ENCODE measurements around the gene TMPRSS6.

The TMPRSS6 gene

DNA sequence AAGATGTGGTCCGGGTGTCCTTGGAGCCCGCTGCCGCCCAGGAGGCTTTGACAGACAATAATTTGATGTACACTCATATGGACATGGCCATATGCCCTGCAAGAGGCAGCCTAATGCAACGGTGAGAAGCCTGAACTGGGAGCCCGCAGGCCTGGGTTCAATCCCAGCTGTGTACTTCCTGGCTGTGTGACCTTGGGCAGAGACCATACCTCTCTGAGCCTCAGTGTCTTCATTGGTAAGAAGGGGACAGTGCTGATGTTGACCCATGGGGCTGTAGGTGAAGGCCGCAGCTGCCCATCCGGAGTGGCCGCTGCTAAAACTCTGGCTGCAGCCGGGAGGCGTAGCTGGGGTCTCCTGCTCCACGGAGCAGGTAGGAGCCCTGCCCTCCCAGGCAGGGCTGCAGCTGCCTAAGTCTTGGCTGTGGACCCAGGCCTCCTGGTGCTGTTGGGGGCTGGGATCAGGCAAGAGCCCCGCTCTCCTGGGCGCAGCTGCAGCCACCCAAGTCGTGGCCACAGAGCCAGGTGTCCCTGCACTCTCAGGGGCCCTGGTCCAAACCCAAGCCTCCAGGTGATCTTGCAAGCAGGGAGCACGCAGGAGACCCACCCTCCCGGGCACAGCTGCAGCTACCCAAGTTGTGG lies 31.3 kb upstream of the TMPRSS6 start:
- no peak for DNase-seq

DNA sequence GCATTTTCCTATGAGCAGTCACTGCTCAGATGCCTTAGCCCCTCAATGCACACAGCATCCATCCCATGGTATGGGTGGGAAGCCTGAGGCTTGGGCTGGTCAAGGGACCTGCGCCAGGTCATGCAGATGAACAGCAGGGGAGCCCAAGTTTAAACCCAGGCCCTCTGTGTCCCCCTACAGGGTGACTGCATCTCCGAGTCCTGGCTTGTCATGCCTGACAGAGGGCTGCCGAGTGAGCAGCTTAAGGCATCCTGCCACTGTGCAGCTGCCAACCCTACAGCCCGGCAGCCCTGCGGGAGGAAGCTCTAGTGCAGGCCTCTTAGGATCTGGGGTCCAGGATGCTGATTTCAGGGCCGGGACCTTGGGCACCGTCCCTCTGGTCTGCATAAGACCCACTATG lies 30.2 kb upstream of the TMPRSS6 start:
- DNase-seq = no peak

DNA sequence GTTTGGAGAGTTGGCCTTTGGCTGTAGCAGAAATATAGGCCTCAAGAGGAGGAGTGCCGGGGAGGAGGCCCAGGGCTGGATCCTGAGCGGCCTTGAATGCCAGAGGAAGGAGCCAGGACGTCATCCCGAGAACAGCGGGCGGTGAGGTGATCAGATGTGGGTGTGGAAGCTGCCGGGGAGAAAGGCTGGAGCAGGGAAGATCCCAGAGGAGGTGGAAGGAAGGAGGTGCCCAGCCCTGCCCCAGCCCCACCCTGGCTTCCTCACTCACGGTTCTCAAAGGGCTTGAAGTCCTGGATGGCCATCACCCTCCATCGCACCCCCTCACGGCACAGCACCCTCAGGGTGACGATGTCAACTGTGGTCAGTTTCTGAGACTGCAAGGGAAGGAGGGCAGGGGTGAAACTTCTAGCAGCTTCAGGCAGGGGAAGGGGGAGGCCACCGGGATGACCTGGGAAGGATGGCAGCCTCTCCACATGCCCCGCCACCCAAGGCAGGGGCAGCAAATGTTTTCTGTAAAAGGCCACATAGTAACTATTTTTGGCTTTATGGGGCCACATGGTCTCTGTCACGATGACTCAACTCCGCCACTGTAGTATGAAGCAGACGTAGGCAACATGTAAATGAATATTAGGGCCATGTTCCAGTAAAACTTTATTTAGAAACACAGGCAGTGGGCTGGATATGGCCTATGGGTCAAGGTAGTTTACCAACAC lies 29.5 kb upstream of the TMPRSS6 start:
- DNase-seq = no peak

GRCh38 chr22:37137903-37138665 lies 28.6 kb upstream of the TMPRSS6 start:
- DNase-seq = no peak

GRCh38 chr22:37137131-37137530 lies 27.6 kb upstream of the TMPRSS6 start:
- no peak for DNase-seq

- no peak for DNase-seq
Observed at GRCh38 chr22:37135023-37135422, 25.5 kb upstream of the TMPRSS6 start.

- DNase-seq = no peak
Observed at GRCh38 chr22:37133304-37134018, 23.9 kb upstream of the TMPRSS6 start.

DNA sequence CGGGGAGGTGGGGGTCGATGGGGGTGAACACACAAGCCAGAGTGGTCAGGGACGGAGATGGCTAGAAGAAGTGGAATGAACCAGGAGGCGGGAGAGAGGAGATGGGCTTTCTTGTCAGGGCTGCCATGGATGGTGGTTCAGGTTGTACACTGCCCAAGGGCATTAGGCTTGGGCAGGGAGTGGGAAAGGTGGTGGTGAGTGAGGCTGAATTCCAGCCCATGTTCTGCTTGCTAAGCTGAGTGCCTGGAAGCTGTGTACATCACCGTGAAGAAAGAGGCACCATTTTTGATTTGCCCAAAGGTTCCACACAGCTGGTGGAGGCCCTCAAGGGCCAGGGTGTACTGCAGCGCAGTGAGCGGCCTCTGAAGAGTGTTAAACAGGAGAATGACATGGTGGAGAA lies 23.3 kb upstream of the TMPRSS6 start:
- DNase-seq = no peak

GRCh38 chr22:37129866-37130441 lies 20.4 kb upstream of the TMPRSS6 start:
- no peak for DNase-seq

DNA sequence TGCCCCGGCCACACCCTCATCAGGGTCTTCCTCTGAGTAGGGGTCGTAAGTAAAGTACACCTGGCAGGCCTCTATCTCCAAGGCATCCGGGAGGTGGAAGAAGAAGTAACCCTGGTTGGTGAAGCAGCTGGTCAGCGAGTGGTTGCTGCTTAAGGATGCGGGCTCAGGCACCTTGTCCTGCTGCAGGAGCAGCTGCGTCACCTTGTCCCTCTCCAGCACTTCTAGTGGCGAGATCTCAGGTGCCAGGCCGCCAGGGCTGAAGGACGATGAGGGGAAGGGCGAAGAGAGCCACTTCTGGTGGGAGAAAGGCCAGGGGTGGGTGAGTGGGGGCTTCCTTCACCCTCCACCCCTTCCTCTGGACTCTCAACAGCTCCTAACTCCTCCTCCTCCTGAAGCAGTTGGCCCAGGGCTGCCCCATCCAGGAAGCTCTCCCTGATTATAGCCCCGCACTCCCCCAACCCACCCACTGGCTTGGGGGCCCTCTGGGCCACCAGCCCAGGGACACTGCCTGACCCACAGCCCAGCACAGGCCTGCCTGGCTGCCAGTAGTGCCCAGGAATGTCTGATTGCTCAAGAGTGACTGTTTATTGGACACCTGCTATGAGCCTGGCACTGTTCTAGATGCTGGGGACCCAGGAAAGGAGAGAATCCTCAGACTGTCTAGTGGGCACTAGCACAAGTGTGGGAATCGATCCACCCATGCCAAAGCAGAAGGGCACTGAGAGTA lies 19.2 kb upstream of the TMPRSS6 start:
- no peak for DNase-seq

DNA sequence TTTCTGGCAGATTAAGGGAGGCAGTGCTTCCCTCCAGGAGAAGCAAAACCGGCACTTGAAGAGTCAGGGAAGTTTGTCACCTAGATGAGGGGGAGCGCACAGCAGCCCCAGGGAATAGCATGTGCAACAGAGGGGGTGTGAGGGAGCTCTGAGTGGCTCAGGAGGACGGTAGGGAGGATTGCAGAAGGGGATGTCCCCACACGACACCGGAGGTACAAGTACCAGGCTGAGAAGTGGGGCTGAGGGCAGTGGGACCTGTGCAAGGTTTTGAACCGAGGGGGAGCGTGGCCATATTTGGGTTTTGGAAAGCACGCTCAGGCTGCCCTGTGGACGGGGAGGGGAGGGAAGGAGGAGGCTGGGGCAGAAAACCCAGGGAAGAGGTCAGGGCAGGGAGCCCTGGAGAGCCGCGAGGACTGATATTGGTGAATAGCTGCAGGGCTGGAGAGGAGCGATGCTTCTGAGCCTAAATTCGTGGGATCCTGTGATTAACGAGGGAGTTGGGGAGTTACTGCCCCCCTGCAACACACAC lies 17.9 kb upstream of the TMPRSS6 start:
- no peak for DNase-seq

DNA sequence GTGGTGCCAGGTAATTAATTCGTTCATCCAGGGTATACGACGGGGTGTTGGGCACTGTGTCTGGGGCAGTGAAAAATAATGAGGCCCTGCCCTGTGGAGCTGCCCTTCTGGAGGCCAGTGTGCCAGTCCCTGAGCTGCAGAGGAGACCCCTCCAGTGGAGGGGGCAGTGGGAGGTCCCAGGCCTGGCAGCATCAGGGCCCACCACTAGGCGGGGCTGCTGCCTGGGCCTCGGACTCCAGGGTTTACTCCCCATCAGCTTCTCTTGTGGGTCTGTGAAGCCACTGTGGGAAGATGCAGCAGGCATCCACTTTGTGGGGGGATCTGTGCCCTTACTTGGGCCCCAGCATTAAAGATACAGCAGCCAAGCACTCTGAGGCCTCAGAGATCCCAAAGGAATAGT lies 17.4 kb upstream of the TMPRSS6 start:
- DNase-seq = no peak

DNA sequence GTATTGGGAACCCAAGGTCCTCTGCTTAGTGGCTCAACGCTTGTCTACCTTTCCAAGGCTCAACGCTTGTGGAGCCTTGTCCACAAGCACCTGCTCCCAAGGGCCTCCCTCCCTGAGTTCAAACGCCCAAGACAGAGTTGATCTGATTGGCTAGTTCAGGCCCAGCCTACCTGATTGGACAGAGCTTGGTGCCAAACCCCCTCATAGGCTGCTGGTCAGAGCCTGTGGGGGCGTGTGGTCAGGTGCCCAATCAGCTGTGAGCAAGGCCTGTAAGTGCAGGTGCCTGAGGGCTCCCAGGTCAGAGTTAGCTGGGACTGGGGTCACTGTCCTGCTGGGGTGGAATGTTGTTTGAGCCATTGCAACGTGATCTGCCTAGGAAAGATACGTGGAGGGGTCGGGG lies 16.9 kb upstream of the TMPRSS6 start:
- DNase-seq = no peak

DNA sequence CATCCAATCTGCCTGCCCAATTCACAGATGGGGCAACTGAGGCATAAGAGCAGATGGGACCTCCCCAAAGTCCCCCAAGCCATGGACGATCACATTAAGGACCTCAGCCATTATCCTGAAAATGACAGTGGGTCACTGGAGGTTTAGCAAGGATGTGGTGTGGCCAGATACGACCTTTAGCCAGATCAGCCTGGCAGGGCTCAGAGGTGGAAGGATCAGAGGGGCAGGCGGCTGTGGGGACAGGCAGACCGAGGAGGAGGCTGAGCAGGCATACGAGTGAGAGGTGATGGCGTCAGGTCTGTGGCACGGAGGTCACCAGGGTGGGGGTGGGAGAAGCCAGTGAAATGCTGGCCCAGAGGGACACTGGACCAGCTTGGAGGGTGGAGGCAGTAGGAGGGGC lies 14.1 kb upstream of the TMPRSS6 start:
- DNase-seq = no peak

DNA sequence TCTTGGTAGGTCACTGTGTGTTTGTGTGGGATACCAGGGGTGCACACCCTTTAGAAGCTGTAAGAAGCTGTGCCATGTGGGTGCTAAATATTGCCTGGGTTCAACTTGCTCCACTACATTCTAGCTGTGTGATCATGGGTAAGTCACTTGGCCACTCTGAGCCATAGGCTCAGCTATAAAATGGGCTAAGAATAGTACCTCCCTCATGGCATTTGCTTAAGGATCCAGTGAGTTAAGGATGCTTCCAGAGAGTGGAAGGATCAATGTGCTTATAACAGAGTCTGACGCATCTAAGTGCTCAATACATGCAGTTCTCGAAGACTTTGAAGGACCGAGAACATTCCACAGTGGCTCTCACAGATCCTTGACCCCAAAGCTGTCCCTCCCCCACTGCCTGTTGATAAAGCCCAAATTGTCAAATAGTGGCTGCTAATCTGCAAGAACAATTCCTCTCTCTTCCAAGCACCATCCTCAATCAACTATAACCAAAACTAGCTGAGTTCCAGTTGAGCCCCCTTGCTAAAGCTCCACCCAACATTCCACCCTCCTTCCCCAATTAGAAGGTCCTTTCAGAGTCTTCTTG lies 13.2 kb upstream of the TMPRSS6 start:
- no peak for DNase-seq

GRCh38 chr22:37121887-37122591 lies 12.5 kb upstream of the TMPRSS6 start:
- DNase-seq = no peak

DNA sequence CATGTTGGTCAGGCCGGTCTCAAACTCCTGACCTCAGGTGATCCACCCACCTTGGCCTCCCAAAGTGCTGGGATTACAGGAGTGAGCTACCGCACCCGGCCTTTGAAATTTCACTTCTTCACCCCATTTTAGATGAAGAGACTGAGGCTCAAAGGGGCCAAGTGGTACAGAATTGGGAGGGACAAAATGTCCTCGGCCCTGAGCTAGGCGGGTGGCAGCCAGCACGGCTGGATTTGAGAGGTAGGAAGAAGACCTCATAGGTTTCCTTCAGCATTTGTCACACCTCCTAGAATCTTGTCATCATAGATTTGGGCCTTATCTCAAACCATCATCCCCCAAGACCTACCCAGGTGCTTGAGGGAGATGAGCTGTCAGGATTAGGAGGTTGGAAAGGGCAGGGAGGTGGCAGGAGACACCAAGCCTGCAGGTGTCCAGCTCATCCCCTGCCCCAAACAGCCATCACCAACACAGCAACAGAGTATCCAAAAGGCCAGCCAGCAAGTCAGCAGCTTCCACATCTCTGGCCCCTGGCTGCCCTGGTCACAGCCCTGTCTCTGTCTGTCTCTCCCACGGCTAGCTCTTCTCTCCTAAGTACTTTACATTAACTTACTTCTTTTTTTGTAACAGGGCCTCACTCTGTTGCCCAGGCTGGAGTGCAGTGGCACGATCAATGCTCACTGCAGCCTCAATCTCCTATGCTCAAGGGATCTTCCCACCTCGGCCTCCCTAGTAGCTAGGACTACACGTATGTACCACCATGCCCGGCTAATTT lies 11.2 kb upstream of the TMPRSS6 start:
- no peak for DNase-seq

DNA sequence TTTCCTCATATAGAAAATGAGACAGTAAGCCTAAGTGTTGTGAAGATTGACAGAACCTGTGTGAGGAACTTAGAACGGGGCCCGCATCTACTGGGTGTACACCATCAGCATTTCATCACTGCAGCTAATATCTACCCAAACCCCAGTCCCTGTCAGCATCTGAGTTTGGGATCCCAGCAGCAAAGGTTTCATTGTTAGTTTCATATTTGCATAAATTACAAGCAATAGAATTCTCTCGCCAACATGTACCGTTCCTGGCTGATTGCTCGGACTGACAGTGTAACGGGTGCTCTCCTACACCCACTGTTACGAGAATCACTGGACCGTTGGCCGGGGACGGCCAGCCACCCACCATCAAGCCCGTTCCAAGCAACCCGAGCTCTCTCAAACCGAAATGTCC lies 10.4 kb upstream of the TMPRSS6 start:
- no peak for DNase-seq

GRCh38 chr22:37118083-37118482 lies 8.6 kb upstream of the TMPRSS6 start:
- DNase-seq = no peak
